GM23338 (cell line): ENCODE measurements around the gene LYZL4.

ENCODE experiments used
- CREB1 ChIP-seq: fragments of 250-450 bp; sonication (Bioruptor Pico); IDR thresholded peaks from 2 replicates; pipeline ENCODE4 v1.5.0; 2020; ENCODE audit warnings: low read depth, mild to moderate bottlenecking, moderate library complexity
- CTCF ChIP-seq, 2 experiments: fragments of 200-600 bp in 1 of 2; sonication (generic) in 1 of 2; conservative IDR thresholded peaks; 2 replicates each; pipeline versions ENCODE4 v1.5.1 to v1.6.1; 2016 to 2017; ENCODE audit warnings: antibody characterized with exemption in 2 of 2, low read depth in 2 of 2, mild to moderate bottlenecking in 2 of 2, moderate library complexity in 1 of 2
- EZH2phosphoT487 ChIP-seq: fragments of 200-600 bp; sonication (generic); IDR thresholded peaks from one replicate; pipeline ENCODE4 v1.8.1; 2018; ENCODE audit warnings: antibody characterized with exemption; ENCODE audit not compliant: unreplicated experiment
- JUNB ChIP-seq: IDR thresholded peaks from one replicate; pipeline ENCODE4 v1.6.1; 2016; ENCODE audit warnings: antibody characterized with exemption; ENCODE audit not compliant: unreplicated experiment
- POLR2AphosphoS5 ChIP-seq: IDR thresholded peaks from 2 replicates; pipeline ENCODE4 v1.6.1; 2016; ENCODE audit warnings: antibody characterized with exemption, low read depth
- REST ChIP-seq: IDR thresholded peaks from one replicate; pipeline ENCODE4 v1.6.1; 2018; ENCODE audit warnings: antibody characterized with exemption; ENCODE audit not compliant: unreplicated experiment
- STAT1 ChIP-seq: IDR thresholded peaks from one replicate; pipeline ENCODE4 v1.6.1; 2016; ENCODE audit warnings: antibody characterized with exemption; ENCODE audit not compliant: unreplicated experiment
- ZNF331 ChIP-seq: fragments of 250-450 bp; sonication (Bioruptor Pico); IDR thresholded peaks from 2 replicates; pipeline ENCODE4 v1.5.0; 2020; ENCODE audit warnings: low read depth, mild to moderate bottlenecking, moderate library complexity

GRCh38 chr3:42442640-42443039, 32.2 kb upstream of the LYZL4 start:
- TF ChIP-seq CTCF (conservative IDR thresholded peaks at IDR 0.05; ENCODE audit: low read depth in 2 of 2) (peak; percentile 42 to 67), REST (no peak), POLR2AphosphoS5 (no peak), EZH2phosphoT487 (no peak), ZNF331 (CRISPR knock-in tag) (no peak), CREB1 (CRISPR knock-in tag) (no peak), JUNB (no peak), STAT1 (no peak)
